WERI-Rb-1 (cell line): ENCODE results near the gene PTPRA.
"Not testable (repeated sequence)": the region's sequence is repeated elsewhere in the genome, so short reads cannot be mapped to it uniquely, and the experiment has no call there.

ENCODE experiments used
- DNase-seq: peaks from one replicate; pipeline ENCODE4 v3.0.0-alpha.2; 2020
- H3K27ac ChIP-seq: fragments of 250-450 bp; sonication (Bioruptor Pico); 2 replicates; pipeline ENCODE4 v1.5.1; 2020; ENCODE audit warnings: mild to moderate bottlenecking, moderate library complexity
- H3K27me3 ChIP-seq: fragments of 250-450 bp; sonication (Bioruptor Pico); 2 replicates; pipeline ENCODE4 v1.5.1; 2021; ENCODE audit warnings: mild to moderate bottlenecking, low read depth, moderate library complexity; ENCODE audit not compliant: insufficient read depth, severe bottlenecking
- H3K36me3 ChIP-seq: fragments of 250-450 bp; sonication (Bioruptor Pico); 2 replicates; pipeline ENCODE4 v1.5.1; 2020; ENCODE audit warnings: mild to moderate bottlenecking, moderate library complexity
- H3K4me3 ChIP-seq: 2 replicates; pipeline ENCODE4 v1.5.1; 2011; ENCODE audit warnings: low read depth, mild to moderate bottlenecking, control low read depth, low read length
- H3K9me3 ChIP-seq: fragments of 250-450 bp; sonication (Bioruptor Pico); 2 replicates; pipeline ENCODE4 v1.5.1; 2021; ENCODE audit warnings: mild to moderate bottlenecking, moderate library complexity; ENCODE audit not compliant: severe bottlenecking
- CTCF ChIP-seq: IDR thresholded peaks from 2 replicates; pipeline ENCODE4 v1.5.1; 2011; ENCODE audit warnings: low read depth, mild to moderate bottlenecking, control low read depth, inconsistent platforms, low read length

The PTPRA gene

DNA sequence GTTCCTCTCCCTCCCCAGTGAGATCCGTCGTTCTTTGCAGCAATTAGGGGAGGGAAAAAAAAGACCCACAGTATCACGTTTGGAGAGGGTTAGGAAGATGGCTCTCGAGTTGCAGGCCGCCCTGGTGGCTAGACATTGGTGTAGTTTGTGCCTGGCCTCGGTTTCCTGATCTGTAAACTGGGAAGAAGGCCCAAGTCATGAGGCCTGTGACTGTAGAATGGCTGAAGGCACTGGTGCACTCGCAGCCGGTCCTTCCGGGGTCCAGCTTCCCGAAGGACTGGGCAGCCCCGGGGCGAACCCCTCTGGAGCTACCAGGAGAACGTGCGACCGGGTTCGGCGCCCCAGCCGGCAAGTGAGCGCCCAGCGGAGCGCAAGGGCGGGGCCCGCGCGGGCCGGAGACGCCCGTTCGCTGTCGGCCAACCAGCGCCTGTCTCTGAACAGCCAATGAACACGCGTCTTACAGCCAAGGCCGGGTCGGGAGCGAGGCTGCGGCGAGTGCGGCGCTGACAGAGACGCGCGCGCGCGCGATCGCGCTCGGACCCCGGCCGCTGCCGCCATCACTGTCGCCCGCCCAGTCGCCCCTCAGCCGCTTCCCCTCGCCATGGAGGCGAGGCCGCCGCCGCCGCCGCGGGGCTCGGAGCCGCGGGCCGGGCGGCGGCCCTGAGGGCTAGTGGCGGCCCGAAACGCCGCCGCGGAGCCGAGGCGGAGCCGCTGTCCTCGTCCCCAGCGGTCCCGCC is at the start of gene PTPRA:
TSS of gene PTPRA (plus strand) at position 472 of the 737 bp plus-strand sequence. CDS start 90,797 bp downstream, outside the sequence.
- peak; percentile 92 for DNase-seq
- no peaks in the 10 kb centered on the region for H3K27me3 ChIP-seq
- peak within 1 kb of the TSS; percentile 75 for H3K4me3 ChIP-seq
- no peaks in the 10 kb centered on the region for H3K9me3 ChIP-seq
- peaks cover 13% of the 10 kb centered on the region; the same call in 1 of the 2 replicates for H3K36me3 ChIP-seq
- TF ChIP-seq CTCF: no peak
- H3K27ac ChIP-seq: peak within 1 kb of the TSS; percentile 72

DNA sequence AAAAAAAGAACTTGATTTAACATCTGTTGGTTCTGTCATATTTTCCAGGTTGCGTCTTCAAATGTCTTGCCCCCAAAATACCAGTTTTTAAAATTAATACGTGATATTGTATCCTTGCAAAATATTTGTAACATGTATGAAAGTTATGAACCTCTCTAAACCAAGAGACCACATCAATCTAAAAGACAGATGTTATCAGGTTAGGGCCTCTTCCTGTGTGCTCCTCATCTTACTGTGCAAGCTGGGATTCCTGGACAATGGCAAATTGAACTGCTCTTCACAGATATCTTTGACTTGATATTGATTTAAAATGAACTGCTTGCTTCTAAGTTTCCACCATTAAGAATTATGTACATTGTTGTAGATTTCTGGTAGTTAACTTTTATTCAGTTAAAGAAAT is 47.5 kb upstream of the PTPRA start:
- H3K9me3 ChIP-seq: no peaks in the 10 kb centered on the region
- no peaks in the 10 kb centered on the region for H3K27me3 ChIP-seq
- H3K36me3 ChIP-seq: no peaks in the 10 kb centered on the region
- TF ChIP-seq CTCF: no peak
- DNase-seq: no peak
- no peak overlapping the region for H3K4me3 ChIP-seq
- no peak overlapping the region; the same call in 1 of the 2 replicates for H3K27ac ChIP-seq

- TF ChIP-seq CTCF: no peak
- no peak for DNase-seq
- Histone ChIP-seq H3K27ac (no peak overlapping the region), H3K4me3 (no peak overlapping the region), H3K36me3 (no peaks in the 10 kb centered on the region), H3K9me3 (no peaks in the 10 kb centered on the region), H3K27me3 (no peaks in the 10 kb centered on the region)
These were observed 46.6 kb upstream of the PTPRA start for GRCh38 chr20:2826655-2827054.

DNA sequence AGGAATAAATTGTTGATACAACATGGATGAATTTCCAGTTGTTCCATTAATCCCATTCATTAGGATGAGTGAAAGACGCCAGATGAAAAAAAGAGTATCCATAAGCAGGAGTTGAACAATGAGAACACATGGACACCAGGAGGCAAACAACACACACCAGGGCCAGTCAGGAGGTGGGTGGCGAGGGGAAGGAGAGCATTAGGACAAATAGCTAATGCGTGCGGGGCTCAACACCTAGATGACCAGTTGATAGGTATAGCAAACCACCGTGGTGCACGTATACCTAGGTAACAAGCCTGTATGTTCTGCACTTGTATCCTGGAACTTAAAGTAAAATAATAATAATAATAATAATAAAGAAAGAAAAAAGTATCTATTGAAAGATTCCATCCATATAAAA is 43.9 kb upstream of the PTPRA start:
- TF ChIP-seq CTCF: no peak
- Histone ChIP-seq H3K27ac (no peak overlapping the region), H3K36me3 (0 out of 2 replicates have a peak, but pooled peaks cover under 1% of the 10 kb centered on the region), H3K4me3 (no peak overlapping the region), H3K9me3 (no peaks in the 10 kb centered on the region), H3K27me3 (no peaks in the 10 kb centered on the region)
- DNase-seq: no peak

GRCh38 chr20:2831206-2831605 is 42.1 kb upstream of the PTPRA start:
- not testable (repeated sequence) for H3K36me3 ChIP-seq, H3K4me3 ChIP-seq, H3K9me3 ChIP-seq, H3K27me3 ChIP-seq, DNase-seq, H3K27ac ChIP-seq

- Histone ChIP-seq H3K4me3 (no peak overlapping the region), H3K36me3 (peaks cover 27% of the 10 kb centered on the region), H3K27me3 (no peaks in the 10 kb centered on the region), H3K27ac (no peak overlapping the region), H3K9me3 (no peaks in the 10 kb centered on the region)
- no peak for TF ChIP-seq CTCF
- DNase-seq: no peak
These were observed 39.5 kb upstream of the PTPRA start for GRCh38 chr20:2833761-2834160.
